BLaER1 treated with 17β-estradiol and CSF1 and Interleukin-3, amounts not matched to agents 10 nM and 100 nM (cell line): Measurements from ENCODE around the gene SH2B3.
"Not testable (repeated sequence)": the region's sequence is repeated elsewhere in the genome, so short reads cannot be mapped to it uniquely, and the experiment has no call there.

ENCODE experiments used
- H3K27ac ChIP-seq, 11 experiments: shearing (Covaris generic); formaldehyde crosslinking; 2 replicates each; pipeline ENCODE4 v1.8.1; 2022
- H3K27me3 ChIP-seq, 11 experiments: shearing (Covaris generic); formaldehyde crosslinking; 2 replicates each; pipeline ENCODE4 v1.8.1; 2022
- H3K36me3 ChIP-seq, 11 experiments: shearing (Covaris generic); formaldehyde crosslinking; 2 replicates each; pipeline ENCODE4 v1.8.1; 2022
- H3K4me1 ChIP-seq, 10 experiments: shearing (Covaris generic); formaldehyde crosslinking; 2 replicates each; pipeline ENCODE4 v1.8.1; 2022
- H3K4me2 ChIP-seq, 11 experiments: shearing (Covaris generic); formaldehyde crosslinking; 2 replicates each; pipeline ENCODE4 v1.8.1; 2022
- H3K4me3 ChIP-seq, 10 experiments: shearing (Covaris generic); formaldehyde crosslinking; 2 replicates each; pipeline ENCODE4 v1.8.1; 2022
- H3K9ac ChIP-seq, 11 experiments: shearing (Covaris generic); formaldehyde crosslinking; 2 replicates each; pipeline ENCODE4 v1.8.1; 2022
- H3K9me3 ChIP-seq, 11 experiments: shearing (Covaris generic); formaldehyde crosslinking; replicated peaks in 1 of 11; 2 replicates each; pipeline ENCODE4 v1.8.1; 2022
- H4K20me1 ChIP-seq, 11 experiments: shearing (Covaris generic); formaldehyde crosslinking; 2 replicates each; pipeline ENCODE4 v1.8.1; 2022
- Cebpa-rat ChIP-seq, 11 experiments: shearing (Covaris generic); IDR thresholded peaks; 2 replicates each; pipeline ENCODE4 v1.8.1; 2022

The SH2B3 gene

DNA sequence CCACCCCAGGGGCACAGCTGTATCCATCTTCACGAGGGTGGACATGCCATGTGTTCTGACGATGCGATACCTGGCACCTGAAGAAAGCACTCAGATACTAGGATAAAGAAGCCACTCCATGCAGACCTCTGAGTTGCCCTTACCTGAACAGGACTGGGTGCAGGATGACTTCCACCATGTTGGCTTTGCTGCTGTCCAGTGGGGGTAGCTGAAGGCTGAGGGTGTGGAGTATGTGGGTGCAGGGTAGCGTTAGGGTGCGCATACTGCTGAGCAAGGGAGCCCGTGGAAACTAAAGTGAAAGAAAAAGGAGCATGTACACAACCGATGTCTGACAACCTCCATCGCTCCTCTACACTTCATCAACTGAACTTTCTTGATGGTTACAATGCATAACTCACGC lies 51.3 kb downstream of the SH2B3 start:
- H3K27ac ChIP-seq: no peak overlapping the region
- H3K4me2 ChIP-seq: no peak overlapping the region
- peaks cover 9 to 27% (median 18%) of the 10 kb centered on the region in 10 experiments for H3K4me1 ChIP-seq
- H3K9ac ChIP-seq: no peak overlapping the region
- no peaks in the 10 kb centered on the region for H3K27me3 ChIP-seq
- peaks cover 18 to 72% (median 33%) of the 10 kb centered on the region in 11 experiments; a peak in 21 of 22 replicates for H4K20me1 ChIP-seq
- no peak for TF ChIP-seq Cebpa-rat (IDR thresholded peaks at IDR 0.05)
- H3K9me3 ChIP-seq: no peaks in the 10 kb centered on the region
- no peak overlapping the region for H3K4me3 ChIP-seq
- peaks cover 82 to 96% (median 89%) of the 10 kb centered on the region in 11 experiments for H3K36me3 ChIP-seq

DNA sequence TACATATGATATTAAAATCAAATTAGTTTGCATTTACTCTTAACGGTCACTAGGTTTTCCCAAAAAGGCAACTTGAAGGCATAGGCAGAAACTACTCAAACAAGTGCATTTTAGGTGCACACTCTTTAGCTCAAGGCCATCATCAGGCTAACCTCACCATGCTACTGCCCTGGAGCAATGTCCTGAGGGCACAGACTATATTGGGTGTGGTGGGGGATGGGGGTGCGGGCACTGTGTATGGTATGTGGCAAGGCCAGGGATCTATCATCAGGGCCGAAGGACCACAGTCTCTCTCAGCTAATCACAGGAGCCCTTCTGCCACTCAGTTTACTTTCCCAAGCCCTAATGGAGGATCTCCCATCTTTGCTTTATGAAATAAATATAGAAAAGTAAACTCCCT lies 51.9 kb downstream of the SH2B3 start:
- H3K9ac ChIP-seq: no peak overlapping the region
- no peak overlapping the region for H3K4me3 ChIP-seq
- no peak overlapping the region for H3K4me2 ChIP-seq
- peaks cover 78 to 95% (median 85%) of the 10 kb centered on the region in 11 experiments for H3K36me3 ChIP-seq
- peaks cover 18 to 72% (median 33%) of the 10 kb centered on the region in 11 experiments; a peak in 20 of 22 replicates for H4K20me1 ChIP-seq
- no peak overlapping the region for H3K27ac ChIP-seq
- H3K27me3 ChIP-seq: no peaks in the 10 kb centered on the region
- no peaks in the 10 kb centered on the region for H3K9me3 ChIP-seq
- no peak for TF ChIP-seq Cebpa-rat (IDR thresholded peaks at IDR 0.05)
- peaks cover 10 to 31% (median 20%) of the 10 kb centered on the region in 10 experiments for H3K4me1 ChIP-seq

DNA sequence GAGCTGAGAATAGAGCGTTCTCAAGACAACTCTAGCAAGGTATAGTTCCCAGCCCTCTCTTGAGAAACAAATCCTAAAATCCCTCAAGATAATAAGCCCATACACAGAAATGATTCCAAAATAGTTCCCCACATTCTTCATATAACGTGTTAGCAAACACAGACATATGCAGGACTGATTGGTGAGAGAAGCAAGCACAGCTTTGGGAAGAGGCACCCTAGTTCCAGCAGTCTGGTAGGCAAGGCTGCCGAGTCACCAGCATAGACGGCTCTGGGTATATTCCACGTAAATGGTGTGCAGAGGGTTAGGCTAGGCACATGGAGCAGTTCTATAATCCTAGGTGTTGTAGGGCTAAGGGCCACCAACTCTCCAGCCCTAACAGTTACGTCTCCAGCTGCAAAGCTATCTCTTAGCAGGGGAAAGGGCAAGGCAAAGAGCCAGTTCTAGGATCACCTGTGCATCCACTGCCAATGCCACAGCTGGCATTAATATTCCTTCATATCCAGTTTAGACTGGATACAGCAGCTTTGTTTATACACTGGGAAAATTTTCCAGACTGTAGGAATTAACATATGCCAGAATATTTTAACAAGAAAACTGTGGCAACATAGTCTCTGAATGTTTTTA lies 52.9 kb downstream of the SH2B3 start:
- no peaks in the 10 kb centered on the region for H3K27me3 ChIP-seq
- peaks cover 73 to 93% (median 80%) of the 10 kb centered on the region in 11 experiments for H3K36me3 ChIP-seq
- 0 out of 22 replicates have a peak overlapping the region, but pooled peaks of 2 of the 11 experiments have one; percentile 5 to 6 for H3K9ac ChIP-seq
- peak overlapping the region in 3 of 11 experiments; percentile 1 to 12 (median 3); a peak in 2 of 22 replicates for H3K4me2 ChIP-seq
- H3K27ac ChIP-seq: peak overlapping the region in 1 of 11 experiments; percentile 11; a peak in 3 of 22 replicates
- peaks cover 11 to 69% (median 25%) of the 10 kb centered on the region in 11 experiments; a peak in 19 of 22 replicates for H4K20me1 ChIP-seq
- peaks cover 4 to 42% (median 26%) of the 10 kb centered on the region in 10 experiments; a peak in 17 of 20 replicates for H3K4me1 ChIP-seq
- no peak for TF ChIP-seq Cebpa-rat (IDR thresholded peaks at IDR 0.05)
- H3K4me3 ChIP-seq: no peak overlapping the region
- no peaks in the 10 kb centered on the region for H3K9me3 ChIP-seq

DNA sequence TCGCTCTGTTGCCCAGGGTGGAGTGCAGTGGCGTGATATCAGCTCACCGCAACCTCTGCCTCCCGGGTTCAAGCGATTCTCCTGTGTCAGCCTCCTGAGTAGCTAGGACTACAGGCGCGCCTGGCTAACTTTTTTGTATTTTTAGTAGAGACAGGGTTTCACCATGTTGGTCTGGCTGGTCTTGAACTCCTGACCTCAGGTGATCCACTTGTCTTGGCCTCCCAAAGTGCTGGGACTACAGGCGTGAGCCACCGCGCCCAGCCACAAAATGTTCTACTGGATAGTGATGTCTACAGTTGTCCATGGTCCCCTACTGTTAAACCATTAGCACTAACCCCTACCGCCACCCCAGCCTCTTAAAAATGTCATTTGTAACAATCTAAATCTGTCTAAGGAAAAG lies 54.4 kb downstream of the SH2B3 start:
- H3K9me3 ChIP-seq, H3K9ac ChIP-seq, H3K27ac ChIP-seq, H3K4me3 ChIP-seq, H3K4me2 ChIP-seq, H3K27me3 ChIP-seq: not testable (repeated sequence)
- Histone ChIP-seq H3K36me3 (peaks cover 71 to 92% (median 79%) of the 10 kb centered on the region in 11 experiments), H4K20me1 (peaks cover 0 to 55% (median 11%) of the 10 kb centered on the region in 11 experiments; a peak in 12 of 22 replicates), H3K4me1 (peaks cover 4 to 53% (median 28%) of the 10 kb centered on the region in 10 experiments; a peak in 17 of 20 replicates)

DNA sequence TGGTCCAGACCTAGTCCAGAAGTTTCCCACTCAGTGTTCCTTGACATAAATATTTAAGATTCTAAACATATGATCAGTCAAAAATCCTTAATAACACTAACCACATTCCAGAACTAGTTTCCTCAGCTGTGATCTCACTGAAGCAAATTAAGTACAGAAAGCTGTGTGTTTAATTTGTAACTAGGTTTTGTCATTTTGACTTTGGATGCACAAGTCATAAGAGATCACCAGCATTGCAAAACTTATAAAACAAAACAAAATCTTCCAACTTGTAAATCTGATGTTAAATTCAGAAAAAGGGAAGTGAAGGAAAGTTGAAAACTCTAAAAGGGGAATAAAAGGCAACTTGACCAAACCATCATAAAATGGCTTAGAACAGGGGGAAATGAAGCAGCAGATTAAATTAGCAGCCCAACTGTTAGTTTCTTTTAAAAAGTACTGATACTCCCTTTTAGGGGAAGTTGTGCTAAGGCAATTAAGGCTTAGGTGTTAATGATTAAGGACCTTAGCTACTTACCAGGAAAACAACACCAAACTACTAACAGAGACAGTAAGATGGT lies 56.6 kb downstream of the SH2B3 start:
- no peaks in the 10 kb centered on the region for H3K27me3 ChIP-seq
- peaks cover 4 to 51% (median 28%) of the 10 kb centered on the region in 10 experiments; a peak in 17 of 20 replicates for H3K4me1 ChIP-seq
- TF ChIP-seq Cebpa-rat (IDR thresholded peaks at IDR 0.05): no peak
- H3K36me3 ChIP-seq: peaks cover 64 to 85% (median 72%) of the 10 kb centered on the region in 11 experiments
- H3K4me3 ChIP-seq: no peak overlapping the region
- H4K20me1 ChIP-seq: peaks cover 0 to 40% (median 0%) of the 10 kb centered on the region in 11 experiments; a peak in 6 of 22 replicates
- no peaks in the 10 kb centered on the region for H3K9me3 ChIP-seq
- H3K27ac ChIP-seq: peak overlapping the region in 6 of 11 experiments; percentile 9 to 52 (median 42); a peak in 12 of 22 replicates
- peak overlapping the region in 3 of 11 experiments; percentile 11 to 32 (median 22); a peak in 4 of 22 replicates for H3K9ac ChIP-seq
- peak overlapping the region in 7 of 11 experiments; percentile 4 to 79 (median 75); a peak in 12 of 22 replicates for H3K4me2 ChIP-seq

DNA sequence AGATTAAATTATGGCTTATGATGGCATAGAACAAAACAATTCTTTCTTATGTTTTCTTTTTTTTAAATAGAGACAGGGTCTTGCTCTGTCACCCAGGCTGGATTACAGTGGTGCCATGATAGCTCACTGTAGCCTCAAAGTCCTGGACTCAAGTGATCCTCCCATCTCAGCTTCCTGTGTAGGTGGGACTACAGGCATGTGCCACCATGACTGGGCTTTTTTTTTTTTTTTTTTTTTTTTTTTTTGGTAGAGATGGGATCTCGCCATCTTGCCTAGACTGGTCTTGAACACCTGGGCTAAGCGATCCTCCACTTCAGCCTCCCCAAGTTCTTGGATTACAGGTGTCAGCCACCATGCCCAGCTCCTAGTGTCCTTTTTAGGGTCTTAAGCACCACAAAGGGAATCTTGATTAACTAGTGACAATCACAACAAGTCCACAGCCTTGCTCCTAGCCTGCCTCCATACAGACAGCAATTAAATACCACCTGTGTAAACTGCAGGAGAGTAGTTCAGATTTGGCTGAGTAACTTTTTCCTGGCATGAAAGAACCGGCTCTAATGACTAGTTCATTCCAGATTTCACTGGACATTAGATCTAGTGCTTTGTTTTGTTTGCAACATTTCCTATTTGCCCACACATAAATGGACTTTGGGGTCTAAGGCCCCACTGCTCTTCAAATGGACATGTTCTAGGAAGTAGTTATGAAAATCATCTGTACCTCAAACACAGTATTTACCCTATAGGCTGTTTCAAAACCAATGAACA lies 61.6 kb downstream of the SH2B3 start:
- Histone ChIP-seq H3K36me3 (peaks cover 72 to 92% (median 83%) of the 10 kb centered on the region in 11 experiments), H3K4me1 (peaks cover 4 to 49% (median 16%) of the 10 kb centered on the region in 10 experiments; a peak in 17 of 20 replicates), H3K9ac (no peak overlapping the region), H3K9me3 (no peaks in the 10 kb centered on the region), H3K27me3 (no peaks in the 10 kb centered on the region), H3K4me3 (no peak overlapping the region), H3K27ac (no peak overlapping the region), H4K20me1 (peaks cover 0 to 48% (median 0%) of the 10 kb centered on the region in 11 experiments; a peak in 5 of 22 replicates), H3K4me2 (no peak overlapping the region)
- no peak for TF ChIP-seq Cebpa-rat (IDR thresholded peaks at IDR 0.05)

DNA sequence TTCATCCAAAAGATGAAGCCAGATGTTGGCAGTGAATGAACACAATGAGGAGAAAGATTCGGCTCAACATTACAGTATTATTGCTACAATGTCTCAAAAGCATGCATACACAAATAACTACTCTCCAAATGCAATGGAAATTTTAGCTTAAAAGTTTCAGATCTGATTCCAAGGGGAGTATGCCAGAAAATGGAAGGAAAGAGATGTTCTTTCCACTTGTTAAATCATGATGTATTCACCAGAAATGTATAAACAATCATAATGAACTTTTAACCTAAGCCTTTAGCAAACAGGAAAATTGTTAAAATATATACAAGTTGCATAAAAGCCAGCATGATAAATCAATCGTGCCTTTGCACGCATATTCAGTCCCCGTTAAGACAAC lies 62.1 kb downstream of the SH2B3 start:
- Histone ChIP-seq H3K36me3 (peaks cover 78 to 98% (median 88%) of the 10 kb centered on the region in 11 experiments), H3K9ac (no peak overlapping the region), H3K4me3 (no peak overlapping the region), H3K4me1 (peaks cover 4 to 44% (median 10%) of the 10 kb centered on the region in 10 experiments; a peak in 17 of 20 replicates), H3K27ac (no peak overlapping the region), H3K4me2 (no peak overlapping the region), H3K27me3 (no peaks in the 10 kb centered on the region), H4K20me1 (peaks cover 0 to 44% (median 0%) of the 10 kb centered on the region in 11 experiments; a peak in 5 of 22 replicates), H3K9me3 (no peaks in the 10 kb centered on the region)
- no peak for TF ChIP-seq Cebpa-rat (IDR thresholded peaks at IDR 0.05)

DNA sequence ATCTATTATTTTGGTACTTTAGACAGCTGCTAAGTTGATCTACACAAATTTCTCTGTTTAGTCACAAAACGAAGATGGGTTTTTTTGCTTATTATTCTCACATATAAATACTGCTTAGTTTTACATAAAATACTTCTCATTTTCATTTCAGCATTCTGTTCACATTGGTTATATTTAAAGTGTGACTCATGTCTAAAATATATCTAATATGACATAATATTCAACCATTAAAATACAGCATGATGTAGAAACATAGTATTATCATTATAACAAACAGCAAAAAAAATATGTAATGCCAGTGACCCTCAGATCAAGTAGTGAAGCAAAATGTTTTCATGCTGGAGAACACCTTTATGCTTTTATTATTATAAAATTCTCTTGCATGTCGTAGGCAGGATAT lies 63.7 kb downstream of the SH2B3 start:
- no peak overlapping the region for H3K4me2 ChIP-seq
- peaks cover 0 to 28% (median 0%) of the 10 kb centered on the region in 10 experiments; a peak in 6 of 20 replicates for H3K4me1 ChIP-seq
- no peak for TF ChIP-seq Cebpa-rat (IDR thresholded peaks at IDR 0.05)
- H4K20me1 ChIP-seq: peaks cover 0 to 39% (median 0%) of the 10 kb centered on the region in 11 experiments; a peak in 4 of 22 replicates
- no peak overlapping the region for H3K27ac ChIP-seq
- no peak overlapping the region for H3K9ac ChIP-seq
- H3K27me3 ChIP-seq: no peaks in the 10 kb centered on the region
- no peaks in the 10 kb centered on the region for H3K9me3 ChIP-seq
- peaks cover 85 to 100% (median 90%) of the 10 kb centered on the region in 11 experiments for H3K36me3 ChIP-seq
- H3K4me3 ChIP-seq: no peak overlapping the region
